ENCODE results near the gene TOPBP1.
A peak's percentile ranks its signal among the peaks of the same experiment; 100 is the strongest.
"Not testable (repeated sequence)": the region's sequence is repeated elsewhere in the genome, so short reads cannot be mapped to it uniquely, and the experiment has no call there.

Gene TOPBP1

GRCh38 chr3:133661454-133662277 is at the start of gene TOPBP1:
TOPBP1 (minus strand) TSS chr3:133661941; CDS start chr3:133661127, 814 bp downstream.
- peak; percentile 94 for DNase-seq

- no peak for DNase-seq
Observed at GRCh38 chr3:133711013-133711412, 49.3 kb upstream of the TOPBP1 start.

GRCh38 chr3:133709139-133709750 is 47.5 kb upstream of the TOPBP1 start:
- no peak for DNase-seq

- no peak for DNase-seq
Observed at GRCh38 chr3:133706033-133706432, 44.3 kb upstream of the TOPBP1 start.

GRCh38 chr3:133703915-133704314 is 42.2 kb upstream of the TOPBP1 start:
- DNase-seq = no peak

GRCh38 chr3:133701435-133702358 is 40.0 kb upstream of the TOPBP1 start:
- no peak for DNase-seq

- DNase-seq = no peak
Observed at GRCh38 chr3:133700351-133700750, 38.6 kb upstream of the TOPBP1 start.

- no peak for DNase-seq
Observed at GRCh38 chr3:133699903-133700302, 38.2 kb upstream of the TOPBP1 start.

GRCh38 chr3:133699467-133699866 is 37.7 kb upstream of the TOPBP1 start:
- DNase-seq = no peak

GRCh38 chr3:133697960-133698359 is 36.2 kb upstream of the TOPBP1 start:
- no peak for DNase-seq

GRCh38 chr3:133695560-133696171 is 33.9 kb upstream of the TOPBP1 start:
- no peak for DNase-seq

- no peak for DNase-seq
Observed at GRCh38 chr3:133694288-133695268, 32.8 kb upstream of the TOPBP1 start.

- DNase-seq = no peak
Observed at GRCh38 chr3:133693821-133694220, 32.1 kb upstream of the TOPBP1 start.

- no peak for DNase-seq
Observed at GRCh38 chr3:133692759-133693158, 31.0 kb upstream of the TOPBP1 start.

GRCh38 chr3:133691273-133692107 is 29.7 kb upstream of the TOPBP1 start:
- no peak for DNase-seq

GRCh38 chr3:133677993-133678392 is 16.3 kb upstream of the TOPBP1 start:
- DNase-seq = not testable (repeated sequence)

GRCh38 chr3:133676336-133677118 is 14.8 kb upstream of the TOPBP1 start:
- no peak for DNase-seq

GRCh38 chr3:133675631-133676335 is 14.0 kb upstream of the TOPBP1 start:
- DNase-seq = no peak

- DNase-seq = no peak
Observed at GRCh38 chr3:133674290-133674919, 12.7 kb upstream of the TOPBP1 start.
